GM12875 (cell line): Measurements from ENCODE around the gene COL2A1.

Experiments used
- H3K4me3 ChIP-seq: one replicate; pipeline ENCODE4 v1.5.1; 2011; ENCODE audit warnings: low read depth, low read length, control low read depth
- CTCF ChIP-seq: IDR thresholded peaks from 2 replicates; pipeline ENCODE4 v1.5.1; 2011; ENCODE audit warnings: low read depth, mild to moderate bottlenecking, control low read depth, inconsistent platforms, low read length, moderate library complexity, borderline replicate concordance; ENCODE audit not compliant: insufficient read depth

The COL2A1 gene

DNA sequence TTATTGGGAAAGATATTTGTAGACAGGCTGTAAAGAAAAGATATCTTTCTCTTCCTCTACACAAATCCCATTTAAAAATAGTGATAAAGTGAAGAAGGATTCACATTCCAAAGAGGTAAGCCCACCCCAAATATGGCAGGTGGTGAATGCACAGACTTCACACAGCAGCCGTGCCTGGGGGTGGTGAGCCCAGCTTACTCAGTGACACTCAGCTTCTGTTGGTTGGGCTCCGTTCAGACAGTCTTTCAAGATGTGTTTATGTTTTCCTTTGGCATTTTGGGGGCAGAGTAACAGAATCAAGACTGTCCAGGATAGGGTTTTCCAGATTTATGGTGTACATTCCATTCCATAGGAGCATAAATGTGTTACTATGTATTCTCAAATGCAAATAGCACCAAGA is 4.1 kb upstream of the COL2A1 start:
- H3K4me3 ChIP-seq, result no peak overlapping the region
- no peak for TF ChIP-seq CTCF

GRCh38 chr12:48007206-48007605 is 2.9 kb upstream of the COL2A1 start:
- H3K4me3 ChIP-seq, result no peak overlapping the region
- no peak for TF ChIP-seq CTCF

GRCh38 chr12:48005750-48006021 is 1.4 kb upstream of the COL2A1 start:
- no peak for TF ChIP-seq CTCF
- H3K4me3 ChIP-seq, result no peak overlapping the region

GRCh38 chr12:48005001-48005749 is 899 bp upstream of the COL2A1 start:
- H3K4me3 ChIP-seq, result no peak overlapping the region
- no peak for TF ChIP-seq CTCF

DNA sequence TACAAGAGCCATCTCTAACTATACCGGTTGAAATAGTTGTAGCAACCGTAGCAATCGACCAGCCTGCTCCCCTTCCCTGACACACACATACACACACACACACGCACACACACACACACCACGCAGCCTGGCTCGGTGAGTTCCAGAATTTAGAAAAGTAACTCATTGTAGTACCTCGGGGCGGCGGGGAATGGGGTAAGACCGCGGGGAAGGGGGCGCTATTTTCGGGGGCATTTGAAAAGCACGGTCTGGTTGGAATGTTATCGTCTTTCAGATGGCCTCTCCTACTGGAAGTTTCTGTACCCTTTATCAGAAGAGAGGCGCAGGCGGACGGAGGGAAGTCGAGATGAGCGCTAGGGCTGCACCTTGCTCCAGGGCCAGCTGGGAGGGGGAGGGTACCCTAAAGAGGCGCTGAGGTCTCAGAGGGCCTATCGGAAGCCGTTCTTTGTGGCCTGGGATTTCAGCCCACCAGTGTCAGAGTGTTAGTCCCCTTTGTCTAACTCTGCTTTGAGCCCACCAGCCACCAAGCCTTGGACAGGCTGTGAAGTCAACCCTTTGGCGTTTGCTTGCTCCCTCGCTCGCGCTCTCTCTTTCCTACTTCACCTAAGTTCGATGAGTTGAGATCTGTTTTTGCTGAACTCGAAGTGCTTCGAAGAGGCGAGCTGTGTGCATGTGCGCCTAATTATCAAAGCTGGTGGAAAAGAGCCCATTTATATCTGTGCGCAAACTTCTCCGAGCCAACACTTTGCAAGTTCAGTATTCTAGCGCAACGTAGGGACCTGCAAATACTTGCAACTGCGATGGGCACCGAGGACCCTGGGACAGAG is 837 bp downstream of the COL2A1 start:
- TF ChIP-seq CTCF, result no peak
- H3K4me3 ChIP-seq, result no peak overlapping the region

DNA sequence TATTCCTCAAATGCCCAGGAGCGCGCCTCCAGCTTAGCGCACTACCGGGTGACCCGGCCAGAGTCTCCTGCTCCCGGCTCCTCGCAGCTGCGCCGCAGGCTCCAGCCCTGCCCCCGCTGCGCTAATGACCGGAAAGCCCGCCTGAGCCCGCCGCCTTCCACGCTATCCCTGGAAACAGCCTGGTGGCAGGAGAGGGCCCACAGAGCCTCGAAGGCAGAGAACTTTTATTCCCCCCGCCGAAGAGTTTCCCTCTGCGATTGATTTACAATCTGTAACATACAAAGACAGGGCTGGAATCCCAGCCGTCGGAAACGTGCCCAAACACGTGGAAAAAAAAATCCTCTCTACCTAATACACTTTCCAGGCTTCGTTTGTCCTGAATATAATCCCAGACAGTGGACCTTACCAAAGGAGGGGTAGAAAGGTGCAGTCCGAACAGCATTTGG is 1.5 kb downstream of the COL2A1 start:
- TF ChIP-seq CTCF, result no peak
- H3K4me3 ChIP-seq, result no peak overlapping the region

GRCh38 chr12:48002414-48002730 is 1.9 kb downstream of the COL2A1 start:
- no peak for TF ChIP-seq CTCF
- no peak overlapping the region for H3K4me3 ChIP-seq
